Stromal cell of bone marrow (primary cell): ENCODE measurements around the gene WNT9A.
"Not testable (repeated sequence)": the region's sequence is repeated elsewhere in the genome, so short reads cannot be mapped to it uniquely, and the experiment has no call there.

ENCODE experiments used
- DNase-seq: peaks from one replicate; pipeline ENCODE4 v3.0.0-alpha.2; 2012; ENCODE audit warnings: low read depth

WNT9A gene, protein sequence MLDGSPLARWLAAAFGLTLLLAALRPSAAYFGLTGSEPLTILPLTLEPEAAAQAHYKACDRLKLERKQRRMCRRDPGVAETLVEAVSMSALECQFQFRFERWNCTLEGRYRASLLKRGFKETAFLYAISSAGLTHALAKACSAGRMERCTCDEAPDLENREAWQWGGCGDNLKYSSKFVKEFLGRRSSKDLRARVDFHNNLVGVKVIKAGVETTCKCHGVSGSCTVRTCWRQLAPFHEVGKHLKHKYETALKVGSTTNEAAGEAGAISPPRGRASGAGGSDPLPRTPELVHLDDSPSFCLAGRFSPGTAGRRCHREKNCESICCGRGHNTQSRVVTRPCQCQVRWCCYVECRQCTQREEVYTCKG

DNA sequence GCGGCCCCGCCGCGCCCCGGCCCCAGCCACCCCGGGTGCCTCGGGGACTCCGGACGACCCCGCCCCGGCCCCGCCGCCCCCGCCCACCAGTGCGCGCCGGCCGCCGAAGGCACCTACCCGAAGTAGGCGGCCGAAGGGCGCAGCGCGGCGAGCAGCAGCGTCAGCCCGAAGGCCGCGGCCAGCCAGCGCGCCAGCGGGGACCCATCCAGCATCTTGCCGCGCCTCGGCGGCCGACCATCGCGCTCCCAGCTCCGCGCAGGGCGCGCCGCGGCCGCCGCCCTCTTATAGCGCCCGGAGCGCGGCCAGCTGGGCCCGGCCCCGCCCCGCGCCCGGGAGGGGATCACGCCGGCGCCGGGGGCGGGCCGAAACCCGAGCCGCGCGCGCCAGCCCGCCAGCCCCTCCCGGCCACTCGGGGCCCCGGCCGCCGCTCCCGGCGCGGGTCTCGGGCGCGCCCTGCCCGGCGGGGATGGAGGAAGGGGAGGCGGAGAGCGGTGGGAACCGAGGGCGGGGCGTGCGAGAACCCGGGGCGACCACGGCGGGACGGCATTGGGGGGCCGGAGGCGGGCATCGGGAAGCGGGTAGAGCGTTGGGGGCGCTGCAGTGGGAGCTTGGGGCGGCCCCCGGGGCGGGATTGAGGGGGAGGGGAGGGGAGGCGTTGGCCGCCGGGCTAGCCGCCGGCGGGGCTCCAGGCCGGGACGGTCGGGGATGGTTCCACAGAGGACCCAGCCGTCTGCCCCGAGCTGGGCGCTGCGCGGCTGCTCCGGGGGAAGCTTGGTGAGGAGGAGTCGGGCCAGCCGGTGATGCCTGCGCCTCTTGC, at the start of gene WNT9A:
WNT9A (minus strand) TSS at position 257 of the 817 bp plus-strand sequence; CDS start at position 212, 45 bp downstream.
- DNase-seq = peak; percentile 20

DNA sequence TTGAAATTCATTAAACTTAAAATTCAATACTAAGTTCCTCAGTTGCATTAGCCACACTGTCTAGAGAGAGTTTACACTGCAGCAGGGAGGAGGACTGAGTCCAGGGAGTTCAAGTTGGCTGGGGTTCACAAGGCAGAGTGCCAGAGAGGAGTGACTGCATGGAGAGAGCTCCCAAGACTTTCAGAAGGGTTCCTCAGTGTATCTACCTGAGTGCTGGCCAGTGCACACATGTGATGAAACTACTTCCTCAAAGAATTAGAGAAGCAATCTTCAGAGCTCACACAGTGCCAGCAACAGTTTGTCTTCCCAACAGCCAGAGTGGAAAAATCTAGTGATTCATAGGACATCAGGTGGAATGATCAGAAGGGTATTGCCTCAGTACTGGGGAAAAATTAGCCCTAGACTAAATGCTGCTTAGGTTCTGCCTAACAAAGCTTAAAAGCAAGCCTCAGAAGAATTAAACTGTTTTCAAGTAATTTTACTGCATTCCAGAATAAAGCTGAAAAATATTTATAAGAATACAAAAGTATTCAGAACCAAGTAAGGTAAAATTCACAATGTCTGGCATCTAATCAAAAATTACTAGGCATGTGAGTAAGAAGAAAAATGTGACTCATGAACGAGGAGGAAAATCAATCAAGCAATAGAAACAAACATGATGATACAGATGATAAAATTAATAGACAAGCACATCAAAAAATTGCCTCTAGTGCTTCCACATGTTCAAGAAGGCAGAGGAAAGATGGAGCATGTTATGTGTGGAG, 48.6 kb upstream of the WNT9A start:
- no peak for DNase-seq

DNA sequence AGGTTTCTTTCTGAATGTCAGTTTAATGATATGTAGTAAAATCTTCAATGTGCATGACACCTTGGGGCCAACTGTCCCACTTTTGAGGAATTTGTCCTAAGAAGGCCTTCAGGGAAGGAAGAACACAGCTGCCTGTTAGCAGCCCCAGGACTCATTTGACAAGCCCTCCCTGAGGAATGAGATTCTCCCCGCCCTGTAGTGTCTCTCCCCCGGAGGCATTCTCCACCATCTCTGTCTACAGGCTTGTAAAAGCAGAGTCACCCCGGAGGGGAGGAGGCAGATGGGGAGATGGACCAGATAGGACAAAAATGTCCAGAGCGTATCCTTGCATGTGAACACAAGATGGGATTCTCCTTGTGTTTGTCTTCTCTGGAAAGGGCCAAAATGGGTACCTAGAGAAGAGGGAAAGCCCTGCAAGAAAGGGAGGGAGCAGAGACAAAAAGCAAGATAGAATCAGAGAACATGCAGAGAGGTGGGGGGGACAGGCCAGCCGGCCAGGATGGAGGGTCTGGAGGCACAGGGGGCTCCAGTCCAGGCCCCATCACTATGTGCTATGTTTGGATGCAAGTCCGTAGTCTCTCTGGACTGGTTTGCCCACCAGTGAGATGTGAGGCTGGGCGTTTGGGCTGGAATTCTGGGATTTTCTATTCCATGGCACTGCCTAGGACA, 47.0 kb upstream of the WNT9A start:
- no peak for DNase-seq

DNA sequence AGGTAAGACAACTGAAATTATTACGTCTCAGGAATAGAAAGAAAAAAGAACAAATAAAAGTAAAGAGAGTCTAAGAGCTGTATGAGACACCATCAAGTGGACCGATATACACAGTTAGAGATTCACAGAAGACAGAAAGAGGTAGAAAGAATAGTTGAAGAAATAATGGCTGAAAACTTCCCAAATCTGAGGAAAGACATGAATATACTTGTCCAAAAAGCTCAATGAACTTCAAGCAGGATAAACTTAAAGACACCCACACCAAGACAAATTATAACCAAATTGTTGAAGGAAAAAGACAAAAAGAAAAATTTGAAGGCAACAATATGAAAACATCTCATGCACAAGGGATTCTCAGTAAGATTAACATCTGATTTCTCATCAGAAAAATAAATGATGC, 39.4 kb upstream of the WNT9A start:
- no peak for DNase-seq

DNA sequence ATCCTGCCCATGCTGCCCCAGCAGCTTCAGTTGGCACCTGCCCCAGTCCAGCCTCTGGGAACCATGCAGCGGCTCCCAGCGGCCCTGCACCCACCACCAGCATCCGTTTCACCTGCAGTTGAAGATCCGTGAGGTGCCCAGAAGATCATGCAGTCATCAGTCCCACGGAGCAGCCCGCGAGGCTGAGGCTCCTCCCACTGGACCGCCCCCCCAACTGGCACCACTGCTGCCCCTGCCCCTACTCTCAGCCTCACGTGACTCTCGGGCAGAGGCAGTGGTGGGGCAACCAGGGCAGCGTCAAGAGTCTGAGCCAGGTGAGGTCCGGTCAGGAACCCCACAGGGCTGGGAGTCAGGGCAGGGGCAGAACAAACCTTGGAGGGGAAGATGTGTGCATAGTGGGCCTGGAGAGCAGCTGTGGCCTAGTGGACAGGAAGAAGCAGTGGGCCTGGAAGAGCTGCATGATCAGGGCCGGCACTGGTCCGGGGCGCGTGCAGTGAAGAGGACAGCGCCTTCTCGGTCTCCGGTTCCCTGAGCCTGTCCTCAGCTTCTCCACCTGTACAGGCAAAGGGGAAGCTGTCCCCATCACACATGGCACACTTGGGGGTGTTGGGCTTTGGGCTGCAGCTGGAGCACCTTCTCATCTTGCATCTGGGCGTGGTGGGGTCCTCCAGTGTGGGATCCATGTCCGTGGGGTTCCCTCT, 28.0 kb upstream of the WNT9A start:
- not testable (repeated sequence) for DNase-seq

- not testable (repeated sequence) for DNase-seq
Measured at GRCh38 chr1:227973724-227974288, 26.1 kb upstream of the WNT9A start.

DNA sequence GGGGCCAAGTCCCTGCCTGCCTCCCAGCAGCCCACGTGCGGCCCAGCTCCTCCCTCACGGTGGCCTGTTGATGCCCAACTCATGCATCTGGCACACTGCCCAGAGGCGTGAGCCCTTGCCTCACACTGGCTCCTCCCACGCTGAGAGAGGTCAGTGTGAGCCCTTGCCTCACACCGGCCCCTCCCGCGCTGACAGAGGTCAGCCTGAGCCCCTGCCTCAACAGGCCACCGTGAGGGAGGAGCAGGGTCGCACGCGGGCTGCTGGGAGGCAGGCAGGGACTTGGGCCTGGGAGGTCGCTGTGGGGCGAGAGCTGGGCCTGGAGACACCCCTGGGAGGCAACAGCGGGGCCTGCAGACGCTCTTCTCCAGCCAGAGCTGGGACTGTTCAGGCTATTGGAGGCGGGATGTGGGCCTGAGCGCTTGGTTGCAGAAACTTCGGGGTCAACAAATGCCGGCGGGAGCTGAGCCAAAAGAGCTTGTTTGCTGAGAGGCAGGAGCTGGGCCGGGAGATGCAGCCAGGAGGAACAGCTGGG, 25.2 kb upstream of the WNT9A start:
- not testable (repeated sequence) for DNase-seq

DNA sequence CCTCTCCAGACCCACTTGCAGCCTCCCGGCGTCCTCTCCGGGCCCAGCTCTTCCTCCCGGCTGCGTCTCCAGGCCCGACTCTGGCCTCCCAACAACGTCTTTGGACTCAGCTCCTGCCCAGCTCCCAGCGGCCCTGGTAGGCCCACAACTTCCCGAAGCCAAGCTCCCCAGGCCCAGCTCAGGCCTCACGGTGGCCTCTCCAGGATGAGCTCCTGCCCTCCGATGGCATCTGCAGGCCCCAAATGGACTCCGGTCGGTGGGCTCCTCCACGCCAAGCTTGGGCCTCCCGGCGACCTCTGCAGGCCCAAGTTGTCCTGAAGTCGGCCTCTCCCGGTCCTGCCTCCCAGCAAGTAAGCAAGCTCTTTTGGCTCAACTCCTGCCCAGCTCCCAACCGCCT, 24.5 kb upstream of the WNT9A start:
- DNase-seq = not testable (repeated sequence)

DNA sequence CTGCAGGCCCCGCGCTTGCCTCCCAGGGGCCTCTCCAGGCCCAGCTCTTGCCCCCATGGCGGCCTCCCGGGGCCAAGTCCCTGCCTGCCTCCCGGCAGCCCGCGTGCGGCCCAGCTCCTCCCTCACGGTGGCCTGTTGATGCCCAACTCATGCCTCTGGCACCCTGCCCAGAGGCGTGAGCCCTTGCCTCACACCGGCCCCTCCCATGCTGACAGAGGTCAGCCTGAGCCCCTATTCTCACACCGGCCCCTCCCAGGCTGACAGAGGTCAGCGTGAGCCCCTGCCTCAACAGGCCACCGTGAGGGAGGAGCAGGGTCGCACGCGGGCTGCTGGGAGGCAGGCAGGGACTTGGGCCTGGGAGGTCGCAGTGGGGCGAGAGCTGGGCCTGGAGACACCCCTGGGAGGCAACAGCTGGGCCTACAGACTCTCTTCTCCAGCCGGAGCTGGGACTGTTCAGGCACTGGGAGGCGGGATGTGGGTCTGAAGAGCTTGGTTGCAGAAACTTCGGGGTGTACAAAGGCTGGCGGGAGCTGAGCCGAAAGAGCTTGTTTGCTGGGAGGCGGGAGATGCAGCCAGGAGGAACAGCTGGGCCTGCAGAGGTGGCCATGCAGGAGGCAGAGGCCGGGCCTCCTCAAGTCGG, 24.0 kb upstream of the WNT9A start:
- DNase-seq = not testable (repeated sequence)

DNA sequence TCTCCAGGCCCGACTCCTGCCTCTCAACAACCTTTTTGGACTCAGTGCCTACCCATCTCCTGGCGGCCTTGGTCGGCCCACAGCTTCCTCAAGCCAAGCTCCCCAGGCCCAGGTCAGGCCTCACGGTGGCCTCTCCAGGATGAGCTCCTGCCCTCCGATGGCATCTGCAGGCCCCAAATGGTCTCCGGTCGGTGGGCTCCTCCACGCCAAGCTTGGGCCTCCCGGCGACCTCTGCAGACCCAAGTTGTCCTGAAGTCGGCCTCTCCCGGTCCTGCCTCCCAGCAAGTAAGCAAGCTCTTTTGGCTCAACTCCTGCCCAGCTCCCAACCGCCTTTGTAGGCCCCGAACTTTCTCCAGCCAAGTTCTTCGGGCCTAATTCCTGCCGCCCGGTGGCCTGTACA, 23.5 kb upstream of the WNT9A start:
- DNase-seq = not testable (repeated sequence)

DNA sequence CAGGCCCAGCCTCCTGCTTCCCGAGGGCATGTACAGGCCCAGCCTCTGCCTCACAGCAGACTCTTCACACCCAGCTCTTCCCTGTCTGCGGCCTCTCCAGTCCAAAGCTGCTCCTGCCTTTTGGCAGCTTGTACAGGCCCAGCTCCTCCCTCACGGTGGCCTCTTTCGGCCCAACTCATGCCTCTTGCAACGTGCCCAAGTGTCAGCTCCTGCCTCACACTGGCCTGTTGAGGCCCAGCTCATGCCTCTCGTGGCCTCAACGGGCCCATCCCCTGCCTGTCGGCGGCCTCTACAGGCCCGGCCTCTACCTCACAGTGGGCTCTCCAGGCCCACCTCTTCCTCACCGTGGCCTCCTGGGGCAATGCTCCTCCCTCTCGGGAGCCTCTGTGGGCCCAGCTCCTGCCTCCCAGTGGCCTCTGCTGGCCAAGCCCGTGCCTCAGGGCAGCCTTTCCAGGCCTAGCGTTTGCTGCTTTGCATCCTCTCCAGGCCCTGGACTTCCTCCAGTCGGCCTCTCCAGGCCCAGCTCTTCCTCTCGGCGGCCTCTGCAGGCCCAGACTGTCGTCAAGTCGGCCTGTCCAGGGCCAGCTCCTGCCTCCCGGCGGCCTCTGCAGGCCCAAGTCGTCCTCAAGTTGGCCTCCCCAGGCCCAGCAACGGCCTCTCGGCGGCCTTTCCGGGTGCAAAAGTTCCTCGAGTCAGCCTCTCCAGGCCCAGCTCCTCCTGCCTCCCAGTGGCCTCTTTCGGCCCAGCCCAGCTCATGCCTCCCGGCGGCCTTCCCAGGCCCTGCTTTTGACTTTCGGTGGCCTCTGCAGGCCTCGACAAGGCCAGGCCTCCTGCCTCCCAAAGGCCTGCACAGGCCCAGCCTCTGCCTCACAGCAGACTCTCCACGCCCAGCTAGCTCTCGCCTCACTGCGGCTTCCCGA, 22.6 kb upstream of the WNT9A start:
- DNase-seq = not testable (repeated sequence)

DNA sequence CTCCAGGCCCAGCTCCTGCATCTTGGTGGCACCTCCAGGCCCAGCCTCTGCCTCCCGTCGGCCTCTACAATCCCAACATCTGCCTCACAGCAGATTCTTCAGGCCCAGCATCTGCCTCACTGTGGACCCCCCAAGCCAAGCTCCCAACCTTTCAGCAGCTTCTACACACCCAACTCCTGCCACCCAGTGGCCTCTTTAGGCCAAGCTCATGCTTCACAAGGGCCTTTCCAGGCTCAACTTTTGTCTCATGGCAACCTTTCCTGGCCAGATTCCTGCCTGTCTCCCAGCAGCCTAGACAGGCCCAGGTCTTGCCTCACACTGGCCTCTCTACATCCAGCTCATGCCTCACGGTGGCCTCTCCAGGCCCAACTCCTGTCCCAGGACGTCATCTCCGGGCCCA, 20.1 kb upstream of the WNT9A start:
- not testable (repeated sequence) for DNase-seq

DNA sequence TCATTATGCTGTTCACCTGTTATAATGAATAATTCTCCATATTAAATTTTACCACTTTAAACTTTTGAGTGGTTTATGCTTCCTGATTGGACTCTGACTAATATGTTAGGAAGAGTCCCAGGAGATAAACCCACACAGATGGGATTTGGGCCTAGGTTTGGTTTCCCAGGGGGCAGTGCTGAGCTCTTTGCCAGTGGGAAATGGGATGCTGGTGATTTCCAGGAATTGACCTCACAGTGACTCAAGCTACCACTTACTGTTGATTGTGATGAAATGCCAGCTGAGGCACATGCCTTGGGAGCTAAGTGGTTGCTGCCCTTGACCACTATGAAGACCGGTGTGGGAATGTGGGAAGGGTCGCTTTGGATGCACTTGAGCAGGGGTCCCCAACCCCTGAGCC, 19.0 kb upstream of the WNT9A start:
- DNase-seq = peak; percentile 54

DNA sequence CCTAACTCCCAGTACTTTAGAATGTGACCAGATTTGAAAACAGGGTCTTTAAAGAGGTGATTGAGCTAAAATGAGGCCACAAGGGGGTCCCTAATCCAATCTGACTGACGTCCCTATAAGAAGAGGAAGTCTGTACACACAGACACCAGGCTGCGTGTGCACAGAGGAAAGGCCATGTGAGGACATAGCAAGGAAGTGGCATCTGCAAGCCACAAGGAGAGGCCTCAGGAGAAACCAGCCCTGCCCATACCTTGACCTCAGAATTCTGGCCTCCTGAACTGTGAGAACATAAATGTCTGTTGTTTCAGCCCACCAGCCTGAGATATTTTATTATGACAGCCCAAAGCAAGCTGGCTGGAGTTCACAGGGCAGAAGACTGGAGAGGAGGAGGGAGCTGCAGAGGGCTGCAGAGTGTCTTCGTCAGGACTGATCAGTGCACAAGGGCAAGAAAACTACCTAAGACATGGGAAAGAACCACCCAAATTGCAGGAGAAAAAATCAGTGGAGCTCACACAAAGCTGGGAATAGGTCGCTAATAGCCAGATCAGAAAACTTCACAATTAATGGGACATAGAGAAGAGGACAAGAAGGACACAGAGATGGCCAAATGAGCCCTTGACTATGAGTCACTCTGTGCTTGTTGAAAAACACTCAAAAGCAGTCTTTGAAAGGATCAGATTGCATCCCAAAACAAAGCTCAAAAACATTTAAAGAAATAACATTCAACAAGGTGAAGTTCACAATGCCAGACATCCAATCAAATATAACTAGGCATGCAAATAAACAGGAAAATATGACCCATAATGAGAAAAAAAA, 14.1 kb upstream of the WNT9A start:
- DNase-seq = no peak

GRCh38 chr1:227959325-227959860, 11.7 kb upstream of the WNT9A start:
- DNase-seq = no peak

DNA sequence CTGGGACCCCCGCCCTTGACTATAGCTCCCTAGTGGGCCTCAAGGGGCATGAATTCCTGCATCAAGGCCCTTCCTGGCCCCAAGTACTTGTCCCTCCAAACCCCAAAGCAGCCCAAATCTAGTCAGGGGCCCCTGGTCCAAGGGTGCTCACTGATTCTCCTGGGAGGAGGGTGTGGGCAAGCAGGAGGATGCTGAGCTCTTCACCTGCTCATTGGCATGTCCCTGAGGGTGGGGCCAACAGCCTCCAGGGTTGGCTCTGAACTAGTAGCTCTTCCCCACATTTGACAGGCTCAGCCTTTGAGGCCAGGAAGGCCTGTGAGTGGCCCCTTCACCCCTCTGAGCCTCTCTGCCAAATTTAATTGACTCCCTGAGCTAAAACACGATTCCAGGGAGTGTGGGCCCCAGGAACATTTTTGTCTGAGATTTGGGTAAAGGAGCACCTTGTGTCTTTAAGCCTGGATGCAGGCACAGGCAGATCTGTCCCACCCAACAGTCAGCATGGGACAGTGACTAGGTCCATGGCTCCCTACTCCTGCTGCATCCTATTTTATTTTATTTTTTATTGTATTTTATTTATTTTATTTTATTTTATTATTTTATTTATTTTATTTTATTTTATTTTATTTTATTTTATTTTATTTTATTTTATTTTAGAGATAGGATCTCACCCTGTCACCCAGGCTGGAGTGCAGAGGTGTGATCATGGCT, 11.0 kb upstream of the WNT9A start:
- DNase-seq = no peak

- DNase-seq = no peak
Measured at GRCh38 chr1:227955808-227956207, 8.1 kb upstream of the WNT9A start.
